NCI-H2196 treated with DMSO at 0.1 percent for 48 hours (cell line): Measurements from ENCODE around the gene STUM.

Experiments used
- DNase-seq: peaks from one replicate; lab custom pipeline; 2025; ENCODE audit not compliant: unreplicated experiment; lab: John Stamatoyannopoulos, UW

Gene STUM

GRCh38 chr1:226558036-226558650, 9.6 kb downstream of the STUM start:
- no peak for DNase-seq

- no peak for DNase-seq
Measured at GRCh38 chr1:226560243-226560642, 11.7 kb downstream of the STUM start.

- no peak for DNase-seq
Measured at GRCh38 chr1:226562989-226563388, 14.4 kb downstream of the STUM start.

- DNase-seq, result no peak
Measured at GRCh38 chr1:226563666-226564065, 15.1 kb downstream of the STUM start.

- DNase-seq, result no peak
Measured at GRCh38 chr1:226565476-226565875, 16.9 kb downstream of the STUM start.

- no peak for DNase-seq
Measured at GRCh38 chr1:226566234-226566633, 17.7 kb downstream of the STUM start.

- no peak for DNase-seq
Measured at GRCh38 chr1:226566760-226567159, 18.2 kb downstream of the STUM start.

GRCh38 chr1:226568077-226568831, 19.7 kb downstream of the STUM start:
- no peak for DNase-seq

GRCh38 chr1:226568975-226569741, 20.6 kb downstream of the STUM start:
- no peak for DNase-seq

- DNase-seq, result no peak
Measured at GRCh38 chr1:226569879-226570547, 21.4 kb downstream of the STUM start.

GRCh38 chr1:226571893-226572292, 23.3 kb downstream of the STUM start:
- DNase-seq, result no peak

GRCh38 chr1:226572325-226572726, 23.8 kb downstream of the STUM start:
- DNase-seq, result no peak

- no peak for DNase-seq
Measured at GRCh38 chr1:226574044-226574443, 25.5 kb downstream of the STUM start.

- DNase-seq, result no peak
Measured at GRCh38 chr1:226574591-226575435, 26.2 kb downstream of the STUM start.

- no peak for DNase-seq
Measured at GRCh38 chr1:226575436-226575720, 26.8 kb downstream of the STUM start.

GRCh38 chr1:226575739-226576378, 27.3 kb downstream of the STUM start:
- DNase-seq, result no peak

- no peak for DNase-seq
Measured at GRCh38 chr1:226576601-226577000, 28.0 kb downstream of the STUM start.

- no peak for DNase-seq
Measured at GRCh38 chr1:226577401-226578180, 29.0 kb downstream of the STUM start.

GRCh38 chr1:226578946-226579578, 30.5 kb downstream of the STUM start:
- no peak for DNase-seq
